Measurements from ENCODE around the gene RALA. TPM values are rescaled to one million over a fixed set of nuclear protein-coding genes. Genes with fewer than 3 reads are reported as not detected.

The RALA gene, protein sequence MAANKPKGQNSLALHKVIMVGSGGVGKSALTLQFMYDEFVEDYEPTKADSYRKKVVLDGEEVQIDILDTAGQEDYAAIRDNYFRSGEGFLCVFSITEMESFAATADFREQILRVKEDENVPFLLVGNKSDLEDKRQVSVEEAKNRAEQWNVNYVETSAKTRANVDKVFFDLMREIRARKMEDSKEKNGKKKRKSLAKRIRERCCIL
- 31.9 and 88.2 TPM in 2 replicates for total RNA-seq

GRCh38 chr7:39623047-39623731 lies at the start of gene RALA:
Gene RALA (plus strand): TSS chr7:39623572. CDS start chr7:39686668, 63,096 bp downstream.

Other genes with a start within 250 kb of the RALA start
- gene YAE1, start 57.2 kb upstream of the RALA start, total RNA-seq: 31.3 and 35.3 TPM in 2 replicates

Measured in regular cardiac myocyte (primary cell).